DMS53 (cell line): ENCODE data around the gene C9orf43.

ENCODE experiments used
- DNase-seq: peaks from one replicate; lab custom pipeline; 2025; lab: John Stamatoyannopoulos, UW

C9orf43 gene

GRCh38 chr9:113468716-113469448 is 58.3 kb downstream of the C9orf43 start:
- no peak for DNase-seq

GRCh38 chr9:113471143-113471542 is 60.6 kb downstream of the C9orf43 start:
- no peak for DNase-seq

DNA sequence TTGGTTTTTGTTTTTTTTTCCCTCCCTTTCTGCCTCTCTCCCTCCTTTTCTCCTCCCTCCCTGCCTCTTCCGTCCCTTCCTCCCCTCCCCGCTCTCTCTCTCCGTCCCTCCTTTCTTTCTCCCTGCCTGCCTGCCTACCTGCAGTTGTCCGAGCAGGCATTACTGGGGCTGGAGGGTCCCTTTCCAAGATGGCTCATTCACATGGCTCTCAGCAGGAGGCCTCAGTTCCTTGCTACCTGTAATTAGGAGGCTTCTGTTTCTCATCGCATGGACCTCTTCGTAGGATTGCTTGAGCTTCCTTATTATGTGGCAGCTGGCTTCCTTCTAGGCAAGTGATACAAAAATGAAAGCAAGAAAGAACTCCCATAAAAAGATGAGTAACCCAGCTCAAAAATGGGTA is 61.0 kb downstream of the C9orf43 start:
- DNase-seq = no peak

GRCh38 chr9:113472199-113472598 is 61.7 kb downstream of the C9orf43 start:
- no peak for DNase-seq

- no peak for DNase-seq
These were observed 63.9 kb downstream of the C9orf43 start for GRCh38 chr9:113474360-113475028.

- DNase-seq = no peak
These were observed 64.5 kb downstream of the C9orf43 start for GRCh38 chr9:113475031-113475430.

GRCh38 chr9:113475992-113476391 is 65.4 kb downstream of the C9orf43 start:
- DNase-seq = no peak

DNA sequence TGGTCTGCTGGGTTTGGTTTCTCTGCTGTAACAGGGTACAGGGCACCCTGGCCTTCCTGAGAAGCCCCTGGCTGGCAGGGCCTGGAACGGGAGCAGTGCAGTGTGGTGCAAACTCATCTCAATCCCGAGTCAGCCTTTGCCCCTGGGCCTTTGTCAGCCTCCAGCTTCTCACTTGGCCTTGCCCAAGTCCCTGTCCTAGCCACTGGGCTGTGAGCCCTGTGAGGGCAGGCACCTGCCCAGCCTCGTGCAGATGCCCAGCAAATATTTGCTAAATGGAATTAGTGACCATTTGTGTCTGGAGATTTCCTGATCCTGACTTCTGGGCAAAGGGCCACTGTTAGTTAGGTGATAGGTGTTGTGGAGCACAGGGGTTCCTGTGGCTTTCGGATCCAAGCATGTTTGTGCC is 66.0 kb downstream of the C9orf43 start:
- DNase-seq = no peak

GRCh38 chr9:113477058-113477457 is 66.5 kb downstream of the C9orf43 start:
- no peak for DNase-seq

GRCh38 chr9:113477661-113478060 is 67.1 kb downstream of the C9orf43 start:
- no peak for DNase-seq

GRCh38 chr9:113479174-113479621 is 68.7 kb downstream of the C9orf43 start:
- no peak for DNase-seq
